GM21423 (cell line): ENCODE measurements around the gene HDAC9.

Source experiments
- ATAC-seq: cut with Tn5 transposase; IDR thresholded peaks from one replicate; pipeline ENCODE4 v1.9.1; 2021; ENCODE audit warnings: mild to moderate bottlenecking, moderate library complexity; ENCODE audit not compliant: unreplicated experiment

The HDAC9 gene

GRCh38 chr7:18580950-18581349 is 85.4 kb downstream of the HDAC9 start:
- ATAC-seq, result no peak

DNA sequence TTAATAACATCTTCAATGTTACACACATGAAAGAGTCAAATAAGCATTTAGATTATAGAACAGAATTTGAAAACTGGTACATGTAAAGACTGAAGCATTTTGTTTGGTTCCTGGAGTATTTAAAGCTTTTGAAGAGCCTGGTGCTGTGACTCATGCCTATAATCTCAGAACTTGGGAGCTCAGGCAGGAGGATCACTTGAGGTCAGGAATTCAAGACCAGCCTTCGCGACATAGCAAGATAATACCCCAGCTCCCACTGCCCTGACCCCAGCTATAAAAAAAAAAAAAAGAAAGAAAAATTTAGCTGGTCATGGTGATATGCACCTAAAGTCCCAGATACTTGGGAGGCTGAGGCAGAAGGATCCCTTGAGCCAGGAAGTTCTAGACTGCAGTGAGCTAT is 87.8 kb downstream of the HDAC9 start:
- no peak for ATAC-seq

- ATAC-seq, result no peak
These were observed 94.7 kb downstream of the HDAC9 start for GRCh38 chr7:18590241-18590640.

DNA sequence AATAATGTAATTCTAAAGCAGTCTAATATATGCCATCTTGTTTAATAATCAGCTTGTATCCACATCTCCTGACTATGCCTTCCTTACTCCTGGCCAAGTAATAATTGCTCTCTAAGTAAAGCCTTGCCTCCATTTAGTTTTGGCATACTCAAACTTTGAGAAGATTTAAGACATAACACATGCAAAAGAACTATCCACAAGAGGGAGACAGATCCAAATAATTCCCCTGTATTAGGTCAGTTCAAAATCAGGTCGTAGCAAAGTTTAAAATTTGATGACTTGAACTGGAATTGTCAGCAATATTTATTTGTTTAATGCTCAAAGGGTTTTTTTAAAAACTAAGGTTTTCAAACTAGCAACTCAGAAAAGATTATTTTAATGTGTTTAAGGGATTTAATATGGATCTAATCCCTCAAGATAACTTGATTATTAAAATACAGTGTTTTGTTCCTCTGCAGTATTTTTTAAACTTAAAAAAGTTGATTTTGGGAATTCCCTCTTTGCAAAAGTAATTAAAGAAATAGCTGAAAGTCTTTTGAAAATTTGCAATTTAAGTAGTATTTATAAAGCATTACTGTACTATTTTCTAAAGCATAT is 95.3 kb downstream of the HDAC9 start:
- no peak for ATAC-seq

GRCh38 chr7:18593602-18594279 is 98.2 kb downstream of the HDAC9 start:
- ATAC-seq, result no peak

DNA sequence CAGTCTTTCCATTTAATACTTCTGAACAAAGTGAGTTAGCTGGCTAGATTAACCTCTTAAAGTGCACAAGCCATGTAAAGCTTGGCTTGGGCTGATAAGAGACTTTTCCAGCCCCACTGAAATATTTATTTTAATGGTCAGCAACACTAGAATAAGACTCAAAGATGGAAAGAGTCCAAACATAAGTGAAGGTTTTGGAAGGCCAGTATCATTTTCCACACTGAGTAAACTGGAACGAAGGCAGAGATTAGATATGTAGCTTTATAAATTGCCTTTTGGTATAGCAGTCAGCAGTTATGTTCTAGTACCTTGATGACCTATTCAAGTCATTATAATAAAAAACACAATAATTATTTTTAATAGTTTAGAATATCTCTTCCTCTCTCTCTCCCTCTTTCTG is 102.2 kb downstream of the HDAC9 start:
- no peak for ATAC-seq

DNA sequence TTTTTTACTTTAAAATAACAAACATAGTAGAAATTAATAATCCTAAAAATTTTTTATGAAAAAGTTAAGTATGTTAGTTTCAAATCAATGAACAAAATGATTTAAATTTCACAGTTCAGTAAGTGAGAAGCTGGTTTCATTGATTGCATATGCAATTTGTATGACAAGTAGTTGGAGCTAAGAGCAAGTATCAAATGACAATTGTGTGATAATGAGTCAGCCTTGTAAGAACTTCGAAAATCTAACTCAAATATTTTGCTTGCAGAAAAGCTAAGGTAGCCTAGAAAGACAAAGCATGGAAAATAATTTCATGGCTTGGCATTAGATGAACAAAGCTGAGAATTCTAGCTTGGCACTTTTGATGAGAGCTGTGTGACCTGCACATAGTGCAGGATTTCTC is 111.5 kb downstream of the HDAC9 start:
- no peak for ATAC-seq

DNA sequence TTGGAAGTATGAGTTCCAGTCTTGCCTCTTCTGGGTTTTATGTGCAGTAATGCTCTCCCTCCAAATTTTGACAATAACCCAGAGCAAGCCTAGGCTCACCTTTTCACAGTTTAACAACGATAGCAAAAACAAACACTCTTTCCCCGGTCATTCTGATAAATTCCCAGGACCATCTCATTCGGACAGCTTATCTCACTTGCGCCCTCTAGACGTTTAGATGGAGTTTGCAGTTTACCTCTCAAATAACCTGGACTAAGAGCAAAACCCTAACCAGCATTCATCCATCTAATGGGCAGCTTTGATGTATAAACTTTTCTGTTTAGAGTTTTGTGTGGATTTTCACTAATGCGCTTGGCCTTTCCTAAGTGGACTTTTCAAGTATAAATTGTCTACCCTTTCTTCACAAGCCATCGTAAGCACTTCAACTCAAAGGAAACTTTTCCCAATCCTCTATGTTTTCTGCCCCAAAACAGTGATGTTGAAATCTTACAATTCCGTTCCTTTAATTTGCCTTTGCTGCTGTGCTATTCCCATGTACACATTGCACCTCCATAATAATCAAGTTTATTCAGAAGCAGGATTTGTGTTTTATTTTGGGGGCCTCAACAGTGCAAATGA is 114.9 kb downstream of the HDAC9 start:
- no peak for ATAC-seq

- ATAC-seq, result no peak
These were observed 119.3 kb downstream of the HDAC9 start for GRCh38 chr7:18614841-18615240.

DNA sequence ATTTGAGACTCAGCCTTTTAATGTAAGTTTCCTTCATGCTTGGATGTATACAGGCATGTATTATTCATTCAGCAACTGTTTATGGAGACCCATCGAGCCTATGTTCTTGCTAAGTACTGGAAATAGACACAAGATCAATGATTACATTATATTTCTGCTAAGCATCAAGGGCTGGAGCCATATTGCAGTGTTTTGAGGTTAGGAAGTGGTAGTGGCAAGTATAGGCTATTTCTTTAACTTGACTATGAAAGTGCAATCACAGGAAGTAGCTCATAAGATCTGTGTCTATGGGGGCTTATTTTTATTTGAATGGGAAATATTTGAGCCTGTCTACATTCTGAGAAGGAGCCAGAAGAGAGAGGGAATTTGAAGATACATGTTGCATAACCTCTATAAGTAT is 123.8 kb downstream of the HDAC9 start:
- no peak for ATAC-seq

- ATAC-seq, result no peak
These were observed 127.8 kb downstream of the HDAC9 start for GRCh38 chr7:18623389-18623788.

DNA sequence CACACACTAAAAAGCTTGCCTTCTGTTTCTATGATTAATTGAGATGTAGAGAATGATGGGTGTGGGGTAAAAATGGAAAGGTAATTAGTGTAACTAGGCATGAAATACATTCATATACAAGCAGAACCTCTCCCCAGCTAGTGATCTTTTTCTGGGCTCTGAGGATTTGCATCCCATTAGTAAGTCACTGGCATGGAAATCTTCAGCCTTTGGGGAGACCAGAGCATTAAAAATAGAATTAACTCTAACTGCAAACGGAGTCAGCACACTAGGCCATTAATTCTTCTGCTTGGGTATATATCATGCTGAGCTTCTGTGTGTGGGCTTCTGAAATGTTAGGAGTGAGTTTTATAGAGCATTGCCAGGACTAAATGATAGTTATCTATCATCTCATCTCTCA is 128.9 kb downstream of the HDAC9 start:
- no peak for ATAC-seq

DNA sequence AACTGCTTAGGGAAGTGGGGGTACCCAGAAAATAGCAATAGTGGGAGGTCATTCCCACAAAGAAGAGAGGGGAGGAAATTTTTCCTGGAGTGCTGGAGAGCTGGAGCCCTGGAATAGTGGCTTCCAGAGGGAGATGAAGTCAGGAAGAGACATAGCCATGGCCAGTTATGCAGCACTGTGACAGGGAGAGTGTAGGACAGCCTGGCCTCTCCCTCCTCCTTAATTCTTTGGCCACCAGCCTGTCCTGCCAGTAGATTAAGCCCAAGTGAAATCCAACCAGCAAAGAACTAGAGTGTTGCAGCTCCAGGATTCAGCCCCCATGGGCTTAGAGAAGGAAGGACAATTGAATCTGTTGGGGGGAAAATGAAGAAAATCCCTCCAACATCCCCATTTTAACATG is 130.5 kb downstream of the HDAC9 start:
- ATAC-seq, result no peak

- ATAC-seq, result no peak
These were observed 131.2 kb downstream of the HDAC9 start for GRCh38 chr7:18626717-18627116.

GRCh38 chr7:18637516-18637915 is 142.0 kb downstream of the HDAC9 start:
- no peak for ATAC-seq

DNA sequence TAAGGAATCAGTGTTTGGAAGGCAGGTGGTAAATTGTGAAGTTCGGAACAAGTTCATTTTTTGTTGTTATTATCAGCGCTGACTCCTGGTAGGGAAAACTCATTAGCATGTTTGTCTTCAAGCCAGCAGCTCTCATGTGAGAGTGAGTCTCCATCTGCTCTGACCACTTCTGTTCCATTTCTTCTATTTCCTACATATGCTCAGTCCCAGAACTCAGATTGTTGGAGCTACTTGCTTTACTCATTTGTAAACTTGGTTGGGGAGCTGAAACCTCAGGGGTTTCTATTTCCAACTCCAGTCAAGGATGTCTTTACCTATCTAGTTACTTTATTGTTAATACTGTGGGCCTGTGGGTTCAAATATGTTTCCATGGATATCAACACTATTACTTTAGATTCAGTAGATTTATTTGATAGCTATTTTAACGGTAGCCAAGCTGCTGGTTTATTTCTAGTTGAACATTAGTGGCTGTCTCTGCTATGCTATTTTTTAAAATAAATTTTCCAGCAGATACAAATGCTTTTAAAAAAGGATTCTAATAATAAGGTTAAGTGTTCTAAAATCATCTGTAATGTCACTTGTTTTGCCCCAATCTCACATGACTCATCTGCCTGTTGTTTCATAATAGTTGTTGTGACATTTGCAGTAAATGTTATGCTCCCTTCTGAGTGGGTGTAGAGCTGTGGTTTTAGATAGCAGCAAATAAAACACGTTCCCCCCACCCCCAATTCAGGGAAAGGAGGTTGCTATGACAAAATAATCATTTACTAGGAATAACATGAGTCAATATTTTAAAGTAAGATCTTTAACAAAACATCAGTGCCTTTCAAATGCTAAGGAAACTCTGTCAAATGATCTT is 143.3 kb downstream of the HDAC9 start:
- no peak for ATAC-seq

DNA sequence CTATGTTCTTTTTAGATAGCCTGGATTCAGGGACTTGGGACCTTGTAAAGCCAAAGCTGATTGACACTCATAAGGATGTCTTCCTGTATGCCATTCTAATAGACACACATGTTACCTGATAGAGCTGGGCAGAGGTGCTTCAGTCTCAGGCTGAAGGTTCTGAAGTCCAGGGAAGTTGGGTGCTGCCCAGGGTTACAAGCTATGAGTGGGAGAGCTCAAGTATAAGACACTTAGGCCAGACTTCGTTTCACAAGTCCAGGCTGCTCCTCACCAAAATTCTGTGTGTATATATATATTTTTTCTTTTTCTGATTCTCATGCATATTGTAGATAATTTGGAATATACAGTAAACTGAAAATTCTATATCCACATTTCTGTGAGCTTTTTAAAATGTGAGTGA is 144.2 kb downstream of the HDAC9 start:
- ATAC-seq, result no peak

DNA sequence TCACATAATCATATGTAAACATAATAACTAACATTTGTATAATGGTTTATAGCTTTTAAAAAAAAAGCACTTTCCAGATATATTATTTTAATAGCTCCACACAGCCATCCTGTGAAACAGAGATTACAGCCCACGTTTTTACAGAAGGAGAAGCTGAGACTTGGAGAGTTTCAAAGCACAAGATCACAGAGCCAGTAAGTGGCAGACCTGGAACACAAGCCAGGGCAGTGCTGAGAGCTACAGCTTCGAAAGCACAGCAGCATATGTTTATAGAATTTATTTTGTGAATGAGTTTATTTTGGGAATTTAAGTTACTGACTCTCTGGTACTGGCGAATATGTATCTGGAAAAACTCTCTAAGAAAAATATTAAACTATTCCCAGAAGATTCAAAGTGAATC is 149.4 kb downstream of the HDAC9 start:
- no peak for ATAC-seq

GRCh38 chr7:18647582-18647981 is 152.0 kb downstream of the HDAC9 start:
- no peak for ATAC-seq

DNA sequence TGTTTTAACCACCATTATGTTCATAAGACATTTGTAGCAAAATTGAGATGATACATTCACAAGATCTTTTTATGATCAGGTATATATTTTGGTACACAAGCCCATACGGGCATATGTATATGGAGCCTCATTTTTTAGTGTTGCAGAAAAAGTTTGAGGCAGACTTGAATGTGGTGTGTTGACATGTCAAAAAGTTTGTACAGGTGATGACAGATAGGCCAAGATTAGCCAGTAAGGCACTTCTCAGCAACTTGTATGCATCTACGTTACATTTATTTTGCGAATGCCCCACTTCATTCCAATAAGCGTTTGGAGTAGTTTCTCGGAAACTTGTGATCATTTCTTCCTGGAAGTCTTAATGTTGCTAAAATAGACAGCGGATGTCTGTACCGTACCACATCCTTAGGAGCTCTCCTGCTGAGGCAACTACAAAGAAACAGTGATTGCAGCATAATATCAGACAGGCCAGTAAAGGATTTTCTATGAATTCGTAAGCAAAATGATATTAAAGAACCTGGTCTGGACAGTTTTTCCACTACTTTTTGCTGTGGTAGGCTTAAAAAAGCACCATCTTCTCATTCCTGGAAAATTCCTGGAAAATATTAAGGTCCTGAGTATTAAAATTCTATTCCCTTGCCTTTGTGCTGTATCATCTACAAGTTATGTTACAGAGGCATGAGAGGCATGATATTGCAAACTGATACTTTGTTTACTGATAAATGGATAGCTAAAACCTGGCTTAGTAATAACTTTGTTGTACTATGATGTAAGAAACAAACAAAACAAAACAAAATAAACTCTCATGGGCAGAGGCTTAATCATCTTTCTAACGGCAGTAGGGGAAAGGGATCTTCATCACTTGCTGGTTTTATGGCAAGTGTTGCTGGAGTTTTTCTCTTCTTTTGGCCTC is 153.6 kb downstream of the HDAC9 start:
- no peak for ATAC-seq
